NCI-H2227 (cell line): ENCODE measurements around the gene VILL.

Experiments used
- DNase-seq: peaks from one replicate; lab custom pipeline; 2025; ENCODE audit not compliant: unreplicated experiment; lab: John Stamatoyannopoulos, UW

VILL gene

GRCh38 chr3:38016410-38016809 lies 25.8 kb downstream of the VILL start:
- DNase-seq = no peak

- no peak for DNase-seq
Observed at GRCh38 chr3:38016847-38017444, 26.4 kb downstream of the VILL start.

- no peak for DNase-seq
Observed at GRCh38 chr3:38017445-38018295, 27.1 kb downstream of the VILL start.

GRCh38 chr3:38018296-38019266 lies 28.0 kb downstream of the VILL start:
- DNase-seq = no peak

- DNase-seq = no peak
Observed at GRCh38 chr3:38019658-38020341, 29.2 kb downstream of the VILL start.

- no peak for DNase-seq
Observed at GRCh38 chr3:38020342-38020726, 29.7 kb downstream of the VILL start.

GRCh38 chr3:38021196-38021595 lies 30.6 kb downstream of the VILL start:
- no peak for DNase-seq

GRCh38 chr3:38022301-38022700 lies 31.7 kb downstream of the VILL start:
- no peak for DNase-seq

- DNase-seq = no peak
Observed at GRCh38 chr3:38022896-38023709, 32.5 kb downstream of the VILL start.

GRCh38 chr3:38026856-38027255 lies 36.3 kb downstream of the VILL start:
- no peak for DNase-seq

- DNase-seq = no peak
Observed at GRCh38 chr3:38027466-38028465, 37.2 kb downstream of the VILL start.

GRCh38 chr3:38028621-38029361 lies 38.2 kb downstream of the VILL start:
- DNase-seq = no peak

- DNase-seq = peak; percentile 70
Observed at GRCh38 chr3:38029400-38030125, 39.0 kb downstream of the VILL start, which contains the start of gene PLCD1. PLCD1 (minus strand) TSS chr3:38029642; CDS start chr3:38029539, 103 bp downstream.

- no peak for DNase-seq
Observed at GRCh38 chr3:38030126-38031021, 39.8 kb downstream of the VILL start.

GRCh38 chr3:38031022-38031994 lies 40.7 kb downstream of the VILL start:
- no peak for DNase-seq
